ENCODE results near the gene PAM16. TPM values are rescaled to one million over a fixed set of nuclear protein-coding genes. Genes with fewer than 3 reads are reported as not detected.

Gene PAM16
- total and polyA plus RNA-seq, 9 of the 15 experiments (the other 6 are each of a cell fraction or from before 2014, with no cell fraction given), result 38.7 to 273 (median 79.3) TPM

- no peak for TF ChIP-seq ZNF318 (IDR thresholded peaks at IDR 0.05; ENCODE audit: borderline replicate concordance in 1 of 2, low read depth in 1 of 2)
- no peak for TF ChIP-seq ZNF316 (IDR thresholded peaks at IDR 0.05)
- no peak for TF ChIP-seq ATF1 (CRISPR knock-in tag; IDR thresholded peaks at IDR 0.05)
- TF ChIP-seq ATF1 (tag; IDR thresholded peaks at IDR 0.05), result no peak
- TF ChIP-seq CHD2 (IDR thresholded peaks at IDR 0.05; ENCODE audit: low read depth, low read length), result no peak
- peak; percentile 71 for TF ChIP-seq ADNP (tag; IDR thresholded peaks at IDR 0.05)
- no peak for TF ChIP-seq ZBTB9 (CRISPR knock-in tag; IDR thresholded peaks at IDR 0.05)
- TF ChIP-seq U2AF1 (optimal IDR thresholded peaks at IDR 0.05; ENCODE audit: low read depth, low read length), result no peak
- no peak for TF ChIP-seq ZNF174 (CRISPR knock-in tag; IDR thresholded peaks at IDR 0.05)
- TF ChIP-seq RBM25 (IDR thresholded peaks at IDR 0.05; ENCODE audit: low read depth, low read length, severe bottlenecking), result peak; percentile 93
- TF ChIP-seq SMAD4 (CRISPR knock-in tag; conservative IDR thresholded peaks at IDR 0.05), result no peak
- TF ChIP-seq TFAP4 (CRISPR knock-in tag; IDR thresholded peaks at IDR 0.05; ENCODE audit: borderline replicate concordance), result no peak
- no peak for TF ChIP-seq KAT8 (IDR thresholded peaks at IDR 0.05; ENCODE audit: low read depth)
- no peak for TF ChIP-seq E2F1 (CRISPR knock-in tag; IDR thresholded peaks at IDR 0.05)
- TF ChIP-seq BCOR (IDR thresholded peaks at IDR 0.05), result peak; percentile 97
- TF ChIP-seq ZFP36 (IDR thresholded peaks at IDR 0.05; ENCODE audit: low read depth, low read length, partially characterized antibody), result peak; percentile 57
Measured at GRCh38 chr16:4345836-4346781, 5.0 kb downstream of the PAM16 start (continued).

Measured in K562 (cell line).